ENCODE results near the gene LRTM2.

Gene LRTM2

DNA sequence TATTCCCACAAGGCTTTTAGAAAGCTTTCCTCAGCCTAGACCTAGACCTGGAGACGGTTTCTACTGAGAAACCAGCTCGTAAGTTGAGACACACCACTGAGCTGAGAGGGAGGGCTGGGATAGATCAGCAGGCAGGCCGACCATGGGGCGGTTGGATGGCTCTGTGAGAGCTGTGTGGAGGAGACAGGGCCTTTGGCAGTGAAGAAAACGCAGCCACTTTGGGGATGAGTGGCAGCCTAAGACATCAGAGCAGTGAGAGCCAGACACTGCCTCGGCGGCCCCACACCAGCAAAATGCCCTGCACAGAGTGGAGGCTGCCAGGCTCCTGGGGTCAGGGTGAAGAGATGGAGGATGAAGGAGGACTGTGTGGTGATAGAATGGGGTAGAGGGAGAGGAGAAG, 52.1 kb downstream of the LRTM2 start:
- TF ChIP-seq, protein P1, sequence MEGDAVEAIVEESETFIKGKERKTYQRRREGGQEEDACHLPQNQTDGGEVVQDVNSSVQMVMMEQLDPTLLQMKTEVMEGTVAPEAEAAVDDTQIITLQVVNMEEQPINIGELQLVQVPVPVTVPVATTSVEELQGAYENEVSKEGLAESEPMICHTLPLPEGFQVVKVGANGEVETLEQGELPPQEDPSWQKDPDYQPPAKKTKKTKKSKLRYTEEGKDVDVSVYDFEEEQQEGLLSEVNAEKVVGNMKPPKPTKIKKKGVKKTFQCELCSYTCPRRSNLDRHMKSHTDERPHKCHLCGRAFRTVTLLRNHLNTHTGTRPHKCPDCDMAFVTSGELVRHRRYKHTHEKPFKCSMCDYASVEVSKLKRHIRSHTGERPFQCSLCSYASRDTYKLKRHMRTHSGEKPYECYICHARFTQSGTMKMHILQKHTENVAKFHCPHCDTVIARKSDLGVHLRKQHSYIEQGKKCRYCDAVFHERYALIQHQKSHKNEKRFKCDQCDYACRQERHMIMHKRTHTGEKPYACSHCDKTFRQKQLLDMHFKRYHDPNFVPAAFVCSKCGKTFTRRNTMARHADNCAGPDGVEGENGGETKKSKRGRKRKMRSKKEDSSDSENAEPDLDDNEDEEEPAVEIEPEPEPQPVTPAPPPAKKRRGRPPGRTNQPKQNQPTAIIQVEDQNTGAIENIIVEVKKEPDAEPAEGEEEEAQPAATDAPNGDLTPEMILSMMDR (IDR thresholded peaks at IDR 0.05; ENCODE audit: extremely low read depth, missing control alignments) = no peak
- no peak for DNase-seq (ENCODE audit: low spot score)

DNA sequence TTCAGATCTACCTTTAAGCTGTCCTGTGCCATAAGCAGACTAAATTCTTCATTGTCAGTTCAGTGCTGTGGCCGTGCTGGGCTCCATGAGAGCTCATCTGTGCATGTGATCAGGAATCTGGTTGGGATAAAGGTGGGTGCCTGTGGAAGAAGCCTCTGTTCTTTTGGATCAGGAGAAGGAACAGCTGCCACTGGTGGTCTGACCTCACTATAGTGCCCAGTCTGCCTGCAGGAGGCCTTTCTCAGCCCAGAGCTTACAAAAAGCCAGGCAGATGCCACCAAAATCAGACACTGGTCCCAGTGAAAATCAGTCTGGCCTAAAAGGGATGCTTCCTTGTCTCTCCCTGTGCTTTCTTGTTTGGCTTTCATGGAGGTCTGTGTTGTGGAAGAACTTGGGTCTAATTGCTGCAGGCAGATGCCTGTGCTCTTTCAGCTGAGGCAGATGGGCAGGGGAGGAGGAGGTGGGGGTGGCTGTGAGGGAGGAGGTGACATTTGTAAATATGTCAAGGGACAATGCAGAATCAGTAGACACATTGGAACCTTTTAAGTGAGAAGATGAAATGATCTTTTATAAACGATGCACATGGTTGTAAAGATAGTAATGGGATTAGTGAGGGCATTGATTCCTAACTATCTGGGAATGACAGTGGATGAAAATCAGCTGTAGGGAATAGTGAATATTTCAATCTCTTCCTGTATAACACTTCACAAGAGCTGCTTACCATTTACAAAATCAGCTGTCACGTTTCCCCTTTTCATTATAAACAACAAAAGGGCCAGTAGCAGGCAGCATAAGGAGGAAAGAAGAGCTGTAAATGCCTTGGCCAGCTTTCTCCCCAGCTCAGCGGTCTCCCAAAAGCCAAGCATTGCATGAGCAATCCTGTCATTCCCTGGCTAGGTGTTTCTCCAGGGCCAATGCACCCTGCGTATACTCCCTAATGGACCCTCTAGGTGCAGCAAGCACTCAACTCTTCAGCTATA, 53.5 kb downstream of the LRTM2 start:
- TF ChIP-seq, protein P1 (IDR thresholded peaks at IDR 0.05; ENCODE audit: extremely low read depth, missing control alignments) = no peak
- no peak for DNase-seq (ENCODE audit: low spot score)

DNA sequence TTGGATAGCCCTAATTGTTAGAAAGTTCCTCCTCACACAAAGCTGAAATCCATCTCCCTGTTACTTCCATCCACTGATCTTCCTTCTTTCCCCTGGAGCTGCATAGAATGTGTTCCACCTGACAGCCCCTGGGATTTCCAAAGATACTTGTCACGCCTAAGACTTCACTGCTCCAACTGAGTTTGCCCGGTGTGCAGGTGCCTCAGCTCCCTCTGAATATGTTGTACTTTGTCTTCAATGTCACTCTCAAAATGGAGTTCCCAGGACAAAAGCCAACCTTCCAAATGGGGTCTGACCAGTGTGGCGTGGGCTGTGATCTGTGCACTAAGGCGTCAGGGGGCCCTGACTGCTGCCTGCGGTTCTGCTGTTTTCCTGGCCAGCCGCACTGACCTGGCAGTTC, 55.2 kb downstream of the LRTM2 start:
- TF ChIP-seq, protein P1 (IDR thresholded peaks at IDR 0.05; ENCODE audit: extremely low read depth, missing control alignments) = no peak
- DNase-seq (ENCODE audit: low spot score) = no peak

DNA sequence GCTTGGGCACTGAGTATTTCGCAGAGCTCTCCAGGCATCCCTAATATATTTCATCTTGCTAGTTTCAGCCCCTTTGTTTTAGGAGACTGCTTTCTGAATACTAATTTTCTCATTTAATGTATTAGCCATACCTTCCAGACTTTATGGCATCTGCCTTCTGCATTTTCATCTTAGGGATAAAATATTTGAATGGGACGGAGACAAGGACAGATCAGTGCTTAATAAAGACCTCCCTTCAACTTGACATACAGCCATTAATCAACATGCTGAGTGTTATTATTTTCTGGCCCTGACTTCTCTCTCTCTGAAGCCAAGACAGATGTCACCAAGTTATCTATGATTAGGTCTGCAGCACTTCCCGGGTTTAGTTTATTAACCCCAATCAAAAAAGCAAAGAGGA, 55.7 kb downstream of the LRTM2 start:
- no peak for DNase-seq (ENCODE audit: low spot score)
- TF ChIP-seq, protein P1 (IDR thresholded peaks at IDR 0.05; ENCODE audit: extremely low read depth, missing control alignments) = no peak

DNA sequence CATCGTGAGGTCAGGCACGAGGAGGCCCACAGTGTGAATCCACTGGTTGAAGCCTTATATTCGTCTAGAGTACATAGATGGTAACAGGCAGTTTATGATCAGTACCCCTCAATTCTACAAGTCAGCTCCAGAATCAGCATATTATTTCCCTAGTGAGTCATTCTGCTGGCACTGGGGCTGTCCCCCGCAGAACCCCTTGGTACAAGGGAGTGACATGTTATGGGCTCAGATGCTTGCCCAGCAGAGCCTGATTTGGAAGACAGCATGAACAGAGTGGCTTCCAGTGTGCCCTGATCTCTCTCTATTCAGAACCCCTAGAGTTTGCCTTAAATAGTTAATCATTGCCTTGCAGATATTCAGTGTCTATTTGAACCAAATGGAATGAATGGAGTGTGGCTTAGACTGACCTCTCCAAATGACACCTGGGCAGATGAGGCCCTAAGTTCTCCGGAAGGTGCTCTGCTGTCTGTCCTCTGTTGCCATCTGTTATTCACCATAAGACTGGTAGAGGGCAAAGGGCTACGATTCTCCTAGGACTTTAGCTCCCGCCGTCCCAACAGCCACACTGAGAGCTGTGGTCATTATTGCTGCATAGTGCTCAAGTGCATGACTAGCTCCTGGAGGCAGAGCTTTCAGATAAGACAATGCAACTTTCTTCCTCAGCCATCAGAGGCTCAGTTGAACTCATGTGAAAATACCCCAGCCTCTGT, 57.0 kb downstream of the LRTM2 start:
- TF ChIP-seq, protein P1 (IDR thresholded peaks at IDR 0.05; ENCODE audit: extremely low read depth, missing control alignments) = no peak
- no peak for DNase-seq (ENCODE audit: low spot score)

DNA sequence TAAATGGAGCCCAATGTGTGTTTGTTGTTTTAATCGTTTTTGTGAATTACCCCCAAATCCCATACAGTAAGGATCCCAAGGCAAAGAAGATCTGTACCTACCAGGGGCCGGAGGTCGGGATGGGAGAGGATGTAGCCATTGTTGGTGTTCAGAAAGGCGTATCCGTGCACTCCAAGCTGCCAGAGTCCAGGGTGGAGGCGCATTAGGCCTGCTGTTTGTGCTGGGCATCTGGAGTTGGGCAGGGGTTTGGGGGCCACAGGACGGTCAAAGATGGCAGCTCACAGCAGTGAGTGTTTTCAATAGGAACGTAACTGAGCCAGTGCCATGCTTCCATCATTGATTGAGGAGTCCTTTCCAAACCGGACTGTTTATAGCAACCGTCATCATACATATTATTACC, 57.8 kb downstream of the LRTM2 start:
- DNase-seq (ENCODE audit: low spot score) = no peak
- TF ChIP-seq, protein P1 (IDR thresholded peaks at IDR 0.05; ENCODE audit: extremely low read depth, missing control alignments) = no peak

DNA sequence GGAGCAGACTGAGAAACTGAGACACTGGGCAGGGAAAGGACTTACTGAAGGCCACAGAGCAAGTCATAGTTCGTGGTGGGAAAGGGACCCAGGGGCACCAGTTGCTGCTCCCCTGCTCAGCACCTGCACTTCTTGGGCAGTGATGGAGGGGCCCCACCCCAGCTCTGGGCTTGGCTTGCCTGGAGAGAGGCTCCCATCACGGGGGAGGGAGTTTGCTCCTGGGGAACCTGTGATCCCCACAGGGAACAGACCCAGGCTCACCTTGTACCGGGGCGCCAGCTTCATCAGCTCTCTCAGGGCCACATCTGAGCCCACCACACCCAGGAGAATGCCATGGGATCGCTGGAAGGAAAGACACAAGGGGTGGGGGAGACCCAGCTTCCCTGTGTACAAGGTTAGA, 58.3 kb downstream of the LRTM2 start:
- no peak for DNase-seq (ENCODE audit: low spot score)
- TF ChIP-seq, protein P1 (IDR thresholded peaks at IDR 0.05; ENCODE audit: extremely low read depth, missing control alignments) = no peak
